Stimulated activated CD8-positive, alpha-beta memory T cell treated with anti-CD3 and anti-CD28 coated beads, Interleukin-15, amount 100 ng/mL, for 1 hour (primary cell): ENCODE data around the gene SNX18.
"Not testable (repeated sequence)": the region's sequence is repeated elsewhere in the genome, so short reads cannot be mapped to it uniquely, and the experiment has no call there.

Experiments used
- DNase-seq: peaks from one replicate; pipeline ENCODE4 v3.0.0-alpha.2; 2020; ENCODE audit warnings: low read depth

The SNX18 gene

GRCh38 chr5:54519509-54519876 is 1.9 kb downstream of the SNX18 start:
- DNase-seq, result no peak

DNA sequence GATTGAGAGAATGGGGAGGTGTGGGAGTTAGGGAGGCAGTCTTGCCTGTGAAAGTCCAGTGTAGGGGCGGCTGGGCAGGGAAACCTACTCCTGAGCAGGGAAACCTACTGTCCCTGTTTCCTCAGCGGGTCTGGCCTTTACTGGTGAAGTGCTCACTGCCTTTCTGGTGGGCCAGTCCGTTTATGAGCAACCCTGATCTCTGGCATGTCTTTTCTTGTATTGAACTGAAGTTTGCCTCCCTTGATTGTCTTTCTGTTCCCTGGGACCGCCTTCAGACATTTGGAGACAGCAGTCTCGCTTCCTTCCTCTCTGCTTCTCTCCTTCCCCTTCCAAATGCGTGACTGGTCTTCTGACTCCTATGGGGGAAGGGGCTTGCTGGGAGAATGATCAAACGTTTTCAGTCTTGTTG is 2.9 kb downstream of the SNX18 start:
- no peak for DNase-seq

- DNase-seq, result no peak
Measured at GRCh38 chr5:54520940-54521339, 3.4 kb downstream of the SNX18 start.

DNA sequence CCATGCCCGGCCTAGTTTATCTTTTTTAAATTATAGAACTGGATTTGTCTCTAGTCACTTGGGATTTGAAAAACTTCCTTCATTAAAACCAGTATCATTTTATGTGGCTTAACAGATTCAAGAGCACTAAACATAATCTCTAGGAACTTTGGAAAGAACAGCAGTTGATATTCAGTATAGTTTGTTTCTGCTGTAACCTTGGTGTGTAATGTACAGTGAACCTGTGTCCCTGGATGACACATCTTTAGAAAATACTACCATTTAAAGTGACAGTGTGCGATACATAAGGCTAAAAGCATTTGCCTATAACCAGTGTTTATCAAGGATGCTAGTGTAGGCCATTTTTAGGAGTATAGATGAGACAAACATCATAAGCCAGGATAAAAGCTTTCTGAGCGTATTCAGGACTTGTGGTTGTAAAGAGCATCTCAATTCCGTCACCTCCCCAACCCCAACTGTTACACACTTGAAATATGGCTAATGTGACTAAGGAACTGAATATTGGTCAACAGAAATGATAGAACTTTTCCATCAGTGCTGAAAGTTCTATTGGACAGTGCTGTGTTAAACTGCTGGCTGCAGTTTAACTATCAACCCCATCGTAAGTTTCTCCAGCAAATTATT is 4.4 kb downstream of the SNX18 start:
- DNase-seq, result no peak

GRCh38 chr5:54523534-54523933 is 6.0 kb downstream of the SNX18 start:
- DNase-seq, result no peak

DNA sequence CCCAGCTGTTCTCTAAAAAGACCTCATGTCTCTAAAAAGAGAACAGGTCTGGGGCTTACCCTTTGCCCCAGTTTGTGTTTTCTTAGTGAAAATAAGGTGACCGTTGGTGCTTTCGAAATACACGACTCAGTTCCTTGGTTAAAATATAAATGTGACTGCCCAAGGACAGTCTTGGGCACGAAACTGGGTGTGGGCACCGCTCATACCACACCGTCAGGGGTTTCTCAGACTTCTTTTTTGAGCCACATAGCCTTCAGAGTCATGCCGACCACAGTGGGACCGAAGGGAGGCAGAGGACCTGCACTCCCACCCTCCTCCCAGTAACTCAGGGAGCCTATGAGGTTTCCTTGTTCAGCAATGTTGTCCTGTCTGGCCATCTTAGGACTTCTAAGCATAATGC is 6.5 kb downstream of the SNX18 start:
- no peak for DNase-seq

DNA sequence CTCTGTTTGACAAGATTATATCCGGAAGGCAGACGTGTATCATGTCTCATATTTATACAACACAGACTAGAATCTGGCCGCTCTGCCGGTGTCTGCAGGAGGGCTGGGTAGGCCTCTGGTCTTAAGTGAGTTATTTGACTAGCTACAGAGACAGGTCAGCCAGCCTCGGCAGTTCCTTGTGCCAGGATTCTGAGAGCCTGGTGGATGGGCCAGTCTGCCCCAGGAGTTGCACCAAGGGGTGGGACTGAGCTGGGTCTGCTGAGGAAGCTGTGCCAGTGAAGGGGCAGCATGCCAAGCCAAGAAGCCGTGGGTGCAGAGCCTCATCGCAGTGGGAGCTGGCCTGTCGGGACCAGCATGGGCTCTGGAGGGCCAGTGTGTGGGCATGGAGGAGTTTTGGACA is 7.1 kb downstream of the SNX18 start:
- DNase-seq, result no peak

DNA sequence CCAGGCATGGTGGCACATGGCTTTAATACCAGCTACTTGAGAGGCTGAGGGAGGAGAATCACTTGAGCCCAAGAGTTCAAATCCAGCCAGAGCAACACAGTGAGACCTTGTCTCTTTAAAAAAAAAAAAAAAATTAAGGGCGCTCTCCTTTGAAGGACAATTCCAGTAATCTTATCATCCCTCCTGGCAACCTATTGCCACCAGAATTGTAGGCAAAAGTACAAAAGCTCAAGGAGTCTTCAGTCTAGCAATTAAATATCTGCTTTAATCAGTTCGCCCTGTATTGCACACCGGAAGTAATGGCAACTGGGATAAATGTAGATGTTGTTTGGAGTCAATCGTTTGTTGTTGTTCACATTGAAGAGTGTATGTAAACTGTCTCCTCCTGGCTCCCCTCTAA is 7.7 kb downstream of the SNX18 start:
- no peak for DNase-seq

- DNase-seq, result no peak
Measured at GRCh38 chr5:54525692-54526091, 8.1 kb downstream of the SNX18 start.

GRCh38 chr5:54526604-54527288 is 9.2 kb downstream of the SNX18 start:
- no peak for DNase-seq

DNA sequence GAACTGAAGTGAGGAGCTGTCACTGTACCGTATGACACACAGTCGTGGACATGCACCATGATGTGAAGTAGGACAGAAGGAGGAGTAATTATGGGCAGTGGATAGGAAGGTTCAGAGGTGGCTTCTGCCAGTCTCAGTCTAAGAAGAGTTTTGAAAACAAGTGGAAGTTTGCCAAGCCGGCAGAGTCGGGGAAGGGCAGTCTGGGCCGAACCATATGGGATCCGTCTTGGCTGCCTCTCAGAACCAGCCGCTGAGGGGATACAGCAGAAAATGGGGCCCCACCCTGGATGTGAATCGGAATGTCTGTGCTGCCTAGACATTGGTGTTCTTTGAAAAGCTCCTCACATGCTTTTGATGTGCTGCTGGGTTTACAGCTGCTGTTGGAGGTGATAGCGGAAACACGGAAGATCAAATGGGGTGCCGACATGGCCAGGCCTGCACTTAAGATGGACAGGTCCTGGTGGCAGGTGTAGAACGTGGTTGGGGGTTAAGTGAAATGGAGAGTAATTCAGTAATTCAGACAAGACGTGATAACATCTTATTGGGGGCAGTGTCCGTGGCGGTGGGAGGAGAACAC is 11.2 kb downstream of the SNX18 start:
- DNase-seq, result no peak

GRCh38 chr5:54529565-54529964 is 12.0 kb downstream of the SNX18 start:
- no peak for DNase-seq

- DNase-seq, result no peak
Measured at GRCh38 chr5:54531546-54531945, 14.0 kb downstream of the SNX18 start.

DNA sequence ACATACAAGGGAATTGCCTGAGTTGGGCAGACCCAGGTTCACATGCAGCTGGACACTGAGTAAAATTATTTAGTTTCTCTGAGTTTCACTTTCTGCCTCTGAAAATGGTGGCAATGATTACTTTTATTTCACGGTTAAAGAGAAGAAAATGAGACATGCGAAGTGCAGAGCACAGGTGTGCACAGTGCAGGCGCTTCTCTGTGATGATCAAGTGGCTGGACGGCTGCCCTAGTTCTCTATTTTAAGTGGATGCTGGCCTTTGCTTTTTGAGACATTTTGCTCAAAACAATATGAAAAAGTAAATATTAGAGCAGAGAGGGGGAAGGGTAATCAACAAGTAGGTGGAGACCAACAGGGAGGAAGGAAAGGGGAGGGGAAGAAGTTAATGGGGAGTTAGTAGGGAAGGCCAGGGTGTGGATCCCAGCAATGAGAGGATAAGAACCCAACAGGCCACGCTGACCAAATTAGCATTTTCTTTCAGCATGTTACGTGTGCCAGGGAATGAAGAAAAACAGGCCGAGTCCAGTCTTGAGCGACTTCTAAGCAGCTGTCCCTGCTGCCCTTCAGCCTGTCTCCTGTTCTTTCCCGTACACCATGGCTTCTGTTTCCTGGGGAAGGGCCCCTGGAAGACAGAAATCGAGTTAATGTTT is 16.1 kb downstream of the SNX18 start:
- no peak for DNase-seq

GRCh38 chr5:54534191-54535004 is 16.8 kb downstream of the SNX18 start:
- DNase-seq, result no peak

DNA sequence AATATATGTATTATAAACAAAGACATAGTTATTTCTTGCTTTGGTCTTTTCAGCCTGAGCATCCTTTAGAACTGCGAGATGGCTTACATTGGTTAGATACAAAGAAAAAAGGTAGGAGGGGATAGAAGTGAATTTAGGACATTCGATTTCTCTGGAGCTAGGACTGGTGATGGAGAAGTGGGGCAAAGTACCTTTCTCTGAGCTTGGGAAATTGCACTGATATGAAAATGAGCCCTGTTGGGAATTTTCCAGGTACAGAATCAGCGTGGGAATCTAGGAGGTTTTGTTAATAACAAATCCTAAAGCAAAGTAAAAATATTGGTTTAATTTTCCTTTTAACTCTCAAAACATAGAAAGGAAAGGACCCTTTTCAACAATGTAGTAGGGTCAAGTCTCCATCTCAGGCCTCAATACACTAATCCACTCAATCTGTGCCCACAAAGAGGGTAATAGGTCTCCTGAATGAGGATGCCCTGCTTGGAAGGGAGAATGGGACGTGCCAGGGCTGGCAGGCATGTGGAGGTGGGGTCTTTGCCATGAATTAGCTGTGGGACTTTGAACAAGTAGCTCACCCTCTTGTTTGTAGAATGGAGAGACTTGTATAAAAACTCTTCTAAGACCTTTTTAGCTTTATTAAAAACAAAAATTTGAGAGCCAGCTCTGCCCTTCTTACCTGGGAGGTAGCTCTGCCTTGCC is 17.7 kb downstream of the SNX18 start:
- no peak for DNase-seq

GRCh38 chr5:54536375-54536774 is 18.8 kb downstream of the SNX18 start:
- not testable (repeated sequence) for DNase-seq

GRCh38 chr5:54536861-54537260 is 19.3 kb downstream of the SNX18 start:
- DNase-seq, result not testable (repeated sequence)

GRCh38 chr5:54537725-54538124 is 20.2 kb downstream of the SNX18 start:
- no peak for DNase-seq

- no peak for DNase-seq
Measured at GRCh38 chr5:54538156-54538555, 20.6 kb downstream of the SNX18 start.

GRCh38 chr5:54539001-54539400 is 21.4 kb downstream of the SNX18 start:
- no peak for DNase-seq

DNA sequence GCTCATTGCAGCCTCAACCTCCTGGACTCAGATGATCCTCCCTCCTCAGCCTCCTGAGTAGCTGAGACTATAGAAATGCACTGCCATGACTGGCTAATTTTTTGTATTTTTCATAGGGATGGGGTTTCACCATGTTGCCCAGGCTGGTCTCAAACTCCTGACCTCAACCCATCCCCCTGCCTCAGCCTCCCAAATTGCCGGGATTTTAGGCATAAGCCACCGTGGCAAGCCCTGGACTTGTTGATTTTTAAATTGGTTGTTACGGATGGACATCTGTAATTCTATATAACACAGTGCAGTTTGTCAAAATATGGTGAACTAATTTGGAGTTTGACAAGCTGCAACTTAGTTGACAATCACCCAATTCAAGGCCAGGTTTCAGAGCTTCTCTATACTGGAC is 22.7 kb downstream of the SNX18 start:
- DNase-seq, result no peak
